ENCODE measurements around the gene PCDHGA3.
"Not testable (repeated sequence)": the region's sequence is repeated elsewhere in the genome, so short reads cannot be mapped to it uniquely, and the experiment has no call there.

Gene PCDHGA3

DNA sequence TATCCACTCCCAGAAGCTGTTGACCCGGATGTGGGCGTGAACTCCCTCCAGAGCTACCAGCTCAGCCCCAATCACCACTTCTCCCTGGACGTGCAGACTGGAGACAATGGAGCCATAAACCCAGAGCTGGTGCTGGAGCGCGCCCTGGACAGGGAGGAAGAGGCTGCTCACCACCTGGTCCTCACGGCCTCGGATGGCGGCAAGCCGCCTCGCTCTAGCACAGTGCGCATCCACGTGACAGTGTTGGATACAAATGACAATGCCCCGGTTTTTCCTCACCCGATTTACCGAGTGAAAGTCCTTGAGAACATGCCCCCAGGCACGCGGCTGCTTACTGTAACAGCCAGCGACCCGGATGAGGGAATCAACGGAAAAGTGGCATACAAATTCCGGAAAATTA is 49.6 kb downstream of the PCDHGA3 start:
- H3K9me3 ChIP-seq (ENCODE audit: severe bottlenecking), result peaks cover 4% of the 10 kb centered on the region
- no peaks in the 10 kb centered on the region for H3K36me3 ChIP-seq
- H3K27ac ChIP-seq, result no peak overlapping the region
- TF ChIP-seq, protein P1, sequence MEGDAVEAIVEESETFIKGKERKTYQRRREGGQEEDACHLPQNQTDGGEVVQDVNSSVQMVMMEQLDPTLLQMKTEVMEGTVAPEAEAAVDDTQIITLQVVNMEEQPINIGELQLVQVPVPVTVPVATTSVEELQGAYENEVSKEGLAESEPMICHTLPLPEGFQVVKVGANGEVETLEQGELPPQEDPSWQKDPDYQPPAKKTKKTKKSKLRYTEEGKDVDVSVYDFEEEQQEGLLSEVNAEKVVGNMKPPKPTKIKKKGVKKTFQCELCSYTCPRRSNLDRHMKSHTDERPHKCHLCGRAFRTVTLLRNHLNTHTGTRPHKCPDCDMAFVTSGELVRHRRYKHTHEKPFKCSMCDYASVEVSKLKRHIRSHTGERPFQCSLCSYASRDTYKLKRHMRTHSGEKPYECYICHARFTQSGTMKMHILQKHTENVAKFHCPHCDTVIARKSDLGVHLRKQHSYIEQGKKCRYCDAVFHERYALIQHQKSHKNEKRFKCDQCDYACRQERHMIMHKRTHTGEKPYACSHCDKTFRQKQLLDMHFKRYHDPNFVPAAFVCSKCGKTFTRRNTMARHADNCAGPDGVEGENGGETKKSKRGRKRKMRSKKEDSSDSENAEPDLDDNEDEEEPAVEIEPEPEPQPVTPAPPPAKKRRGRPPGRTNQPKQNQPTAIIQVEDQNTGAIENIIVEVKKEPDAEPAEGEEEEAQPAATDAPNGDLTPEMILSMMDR (IDR thresholded peaks at IDR 0.05; ENCODE audit: low read depth, low read length), result no peak
- H3K27me3 ChIP-seq (ENCODE audit: insufficient read depth, low read depth, severe bottlenecking), result no peaks in the 10 kb centered on the region
- DNase-seq, result no peak
- H3K4me3 ChIP-seq (ENCODE audit: low read depth, low read length), result no peak overlapping the region

DNA sequence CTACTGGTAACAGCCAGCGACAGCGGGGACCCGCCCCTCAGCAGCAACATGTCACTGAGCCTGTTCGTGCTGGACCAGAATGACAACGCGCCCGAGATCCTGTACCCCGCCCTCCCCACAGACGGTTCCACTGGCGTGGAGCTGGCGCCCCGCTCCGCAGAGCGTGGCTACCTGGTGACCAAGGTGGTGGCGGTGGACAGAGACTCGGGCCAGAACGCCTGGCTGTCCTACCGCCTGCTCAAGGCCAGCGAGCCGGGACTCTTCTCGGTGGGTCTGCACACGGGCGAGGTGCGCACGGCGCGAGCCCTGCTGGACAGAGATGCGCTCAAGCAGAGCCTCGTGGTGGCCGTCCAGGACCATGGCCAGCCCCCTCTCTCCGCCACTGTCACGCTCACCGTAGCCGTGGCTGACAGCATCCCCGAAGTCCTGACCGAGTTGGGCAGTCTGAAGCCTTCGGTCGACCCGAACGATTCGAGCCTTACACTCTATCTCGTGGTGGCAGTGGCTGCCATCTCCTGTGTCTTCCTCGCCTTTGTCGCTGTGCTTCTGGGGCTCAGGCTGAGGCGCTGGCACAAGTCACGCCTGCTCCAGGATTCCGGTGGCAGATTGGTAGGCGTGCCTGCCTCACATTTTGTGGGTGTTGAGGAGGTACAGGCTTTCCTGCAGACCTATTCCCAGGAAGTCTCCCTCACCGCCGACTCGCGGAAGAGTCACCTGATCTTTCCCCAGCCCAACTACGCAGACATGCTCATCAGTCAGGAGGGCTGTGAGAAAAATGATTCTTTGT is 51.0 kb downstream of the PCDHGA3 start:
- H3K4me3 ChIP-seq (ENCODE audit: low read depth, low read length); DNase-seq; H3K9me3 ChIP-seq (ENCODE audit: severe bottlenecking); H3K27me3 ChIP-seq (ENCODE audit: insufficient read depth, low read depth, severe bottlenecking); H3K36me3 ChIP-seq; H3K27ac ChIP-seq: not testable (repeated sequence)
